RWPE2 (cell line): ENCODE measurements around the gene UBB.

ENCODE experiments used
- ATAC-seq: fragments of 200-7000 bp; cut with Tn5 transposase; 3 replicates; pipeline ENCODE4 v1.9.1; 2021; ENCODE audit warnings: low read depth
- DNase-seq: peaks from one replicate; pipeline ENCODE4 v3.0.0-alpha.2; 2020; ENCODE audit warnings: low spot score
- H3K27ac ChIP-seq: fragments of 450-650 bp; 2 replicates; pipeline ENCODE4 v1.5.1; 2017; ENCODE audit warnings: mild to moderate bottlenecking; ENCODE audit not compliant: poor library complexity, severe bottlenecking
- H3K27me3 ChIP-seq: fragments of 250-450 bp; sonication (Bioruptor Pico); 2 replicates; pipeline ENCODE4 v1.5.1; 2021; ENCODE audit warnings: mild to moderate bottlenecking, moderate library complexity; ENCODE audit not compliant: insufficient read depth, poor library complexity, severe bottlenecking
- H3K36me3 ChIP-seq: fragments of 250-450 bp; sonication (Bioruptor Pico); 2 replicates; pipeline ENCODE4 v1.5.1; 2020; ENCODE audit warnings: low read depth, mild to moderate bottlenecking, moderate library complexity
- H3K4me1 ChIP-seq: fragments of 250-450 bp; sonication (Bioruptor Pico); 2 replicates; pipeline ENCODE4 v1.5.1; 2021; ENCODE audit warnings: mild to moderate bottlenecking, moderate library complexity; ENCODE audit not compliant: insufficient read depth, poor library complexity, severe bottlenecking
- H3K4me3 ChIP-seq: fragments of 250-450 bp; sonication (Bioruptor Pico); 2 replicates; pipeline ENCODE4 v1.5.1; 2021; ENCODE audit warnings: mild to moderate bottlenecking, moderate library complexity; ENCODE audit not compliant: severe bottlenecking
- H3K9me3 ChIP-seq: fragments of 250-450 bp; sonication (Bioruptor Pico); 2 replicates; pipeline ENCODE4 v1.5.1; 2021; ENCODE audit warnings: mild to moderate bottlenecking, moderate library complexity; ENCODE audit not compliant: severe bottlenecking
- CTCF ChIP-seq: fragments of 450-650 bp; IDR thresholded peaks from one replicate; pipeline ENCODE4 v1.5.1; 2017; ENCODE audit warnings: mild to moderate bottlenecking, moderate library complexity; ENCODE audit not compliant: poor library complexity, severe bottlenecking

The UBB gene

DNA sequence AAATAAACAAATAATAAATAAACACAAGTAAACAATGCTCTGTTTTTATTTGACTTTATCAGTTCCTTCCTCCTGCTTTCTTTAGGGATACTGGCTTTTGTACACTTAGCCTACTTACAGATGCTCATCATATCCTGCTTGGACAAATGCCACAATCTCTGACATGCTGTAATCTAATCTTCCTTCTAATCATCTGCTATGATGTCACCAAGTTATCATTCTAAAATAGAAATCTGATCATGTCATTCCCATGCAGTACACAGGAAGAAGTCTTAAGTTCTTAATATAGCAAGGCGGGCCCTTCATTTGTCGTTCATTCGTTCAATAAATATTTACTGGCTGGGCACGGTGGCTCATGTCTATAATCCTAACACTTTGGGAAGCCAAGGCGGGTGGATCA is 9.1 kb upstream of the UBB start:
- Histone ChIP-seq H3K4me3 (no peak overlapping the region), H3K9me3 (no peaks in the 10 kb centered on the region), H3K27ac (no peak overlapping the region), H3K4me1 (peaks cover 6% of the 10 kb centered on the region), H3K36me3 (no peaks in the 10 kb centered on the region), H3K27me3 (no peaks in the 10 kb centered on the region)
- no peak for TF ChIP-seq CTCF
- ATAC-seq = peak; percentile 58; the same call in 2 of the 3 replicates
- no peak for DNase-seq

DNA sequence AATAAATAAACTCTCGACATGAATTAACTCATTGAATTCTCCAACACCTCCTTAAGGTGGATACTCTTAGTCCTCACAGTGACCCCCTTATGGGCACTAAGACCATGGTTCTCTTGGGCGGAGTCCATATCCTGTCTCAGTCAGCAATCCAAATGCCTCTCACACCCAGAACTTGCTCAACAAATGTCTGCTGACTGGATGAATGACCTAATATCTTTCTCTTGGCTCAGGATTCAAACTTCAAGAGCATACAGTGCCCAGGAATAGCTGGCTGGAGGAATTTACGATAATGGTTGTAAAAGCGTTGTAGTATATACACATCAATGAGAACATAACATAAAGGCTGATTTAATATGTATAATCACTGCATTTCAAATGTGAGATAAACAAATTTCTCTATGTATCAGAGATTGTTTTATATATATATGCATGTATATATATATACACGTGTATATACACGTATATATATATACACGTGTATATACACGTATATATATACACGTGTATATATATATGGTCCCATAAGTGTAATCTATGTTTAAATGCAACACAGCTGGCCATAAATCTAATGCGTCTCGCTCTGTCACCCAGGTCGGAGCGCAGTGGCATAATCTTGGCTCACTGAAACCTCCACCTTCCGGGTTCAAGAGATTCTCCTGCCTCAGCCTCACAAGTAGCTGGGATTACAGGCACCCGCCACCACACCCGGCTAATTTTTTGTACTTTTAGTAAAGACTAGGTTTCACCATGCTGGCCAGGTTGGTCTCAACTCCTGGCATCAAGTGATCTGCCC is 6.5 kb upstream of the UBB start:
- DNase-seq (no peak), ATAC-seq (no peak)
- H3K4me3 ChIP-seq = no peak overlapping the region
- no peaks in the 10 kb centered on the region for H3K27me3 ChIP-seq
- no peaks in the 10 kb centered on the region for H3K9me3 ChIP-seq
- no peak overlapping the region for H3K27ac ChIP-seq
- peaks cover 21% of the 10 kb centered on the region for H3K4me1 ChIP-seq
- TF ChIP-seq CTCF = no peak
- no peaks in the 10 kb centered on the region for H3K36me3 ChIP-seq

DNA sequence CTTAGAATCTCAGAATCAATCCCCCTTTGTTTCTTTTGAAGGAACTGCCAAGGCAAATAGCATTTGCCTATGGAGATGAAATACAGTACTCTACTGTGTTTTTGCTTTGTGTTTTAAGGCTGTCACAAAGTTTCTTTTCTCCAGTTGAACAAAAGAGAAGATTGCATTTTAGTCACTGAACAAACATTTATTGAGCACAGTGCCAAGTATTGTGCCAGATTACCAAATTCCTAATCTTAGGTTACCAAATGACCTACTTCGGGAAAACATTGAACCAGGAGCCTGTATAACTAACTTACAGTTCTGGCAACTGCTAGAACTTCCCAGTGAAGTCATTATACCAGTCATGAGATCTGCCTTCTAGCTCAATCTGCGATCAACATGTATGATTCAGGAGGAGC is 3.0 kb upstream of the UBB start:
- Histone ChIP-seq H3K36me3 (peaks cover 11% of the 10 kb centered on the region), H3K27me3 (no peaks in the 10 kb centered on the region), H3K27ac (peak overlapping the region; percentile 67), H3K4me1 (peaks cover 27% of the 10 kb centered on the region), H3K9me3 (no peaks in the 10 kb centered on the region), H3K4me3 (no peak overlapping the region)
- ATAC-seq (peak; percentile 15; the same call in 2 of the 3 replicates), DNase-seq (no peak)
- no peak for TF ChIP-seq CTCF

DNA sequence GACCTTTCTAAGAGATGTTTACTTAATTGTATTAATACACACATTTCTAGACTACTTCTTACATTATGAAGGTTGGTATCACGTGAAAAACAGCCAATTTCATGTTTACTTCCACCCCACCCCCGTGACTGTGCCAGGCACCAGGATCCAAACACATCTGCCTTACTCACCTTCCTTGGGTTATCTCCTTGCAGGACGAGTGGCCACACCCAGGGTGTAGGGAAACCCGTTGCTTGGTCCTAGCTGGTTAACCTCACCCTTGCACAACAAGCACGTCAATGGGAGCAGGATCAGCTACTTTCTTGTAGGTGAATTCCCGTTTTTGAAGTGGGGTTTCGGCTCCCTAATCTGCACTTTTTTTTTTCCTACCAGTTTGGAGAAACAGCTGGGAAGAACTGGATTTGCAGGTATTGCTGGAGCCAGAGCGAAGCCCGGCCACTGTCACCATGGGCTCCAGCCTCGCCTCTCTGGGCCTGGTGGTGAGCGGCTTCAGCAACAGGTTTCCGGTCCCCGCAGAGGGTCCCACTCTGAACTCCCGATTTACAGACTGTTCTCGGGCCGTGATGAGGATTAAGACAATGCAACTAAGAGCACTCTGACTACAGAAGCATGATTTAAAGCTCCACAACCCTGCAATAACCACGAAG is 2.1 kb upstream of the UBB start:
- peak; percentile 81 for ATAC-seq
- Histone ChIP-seq H3K27me3 (no peaks in the 10 kb centered on the region), H3K9me3 (no peaks in the 10 kb centered on the region), H3K4me3 (no peak overlapping the region), H3K27ac (peak overlapping the region; percentile 67), H3K36me3 (peaks cover 15% of the 10 kb centered on the region), H3K4me1 (peaks cover 35% of the 10 kb centered on the region)
- no peak for TF ChIP-seq CTCF
- DNase-seq = peak; percentile 81

- H3K27ac ChIP-seq = peak overlapping the region; percentile 67
- ATAC-seq (no peak), DNase-seq (no peak)
- H3K36me3 ChIP-seq = peaks cover 15% of the 10 kb centered on the region
- no peaks in the 10 kb centered on the region for H3K27me3 ChIP-seq
- no peak for TF ChIP-seq CTCF
- no peak overlapping the region for H3K4me3 ChIP-seq
- H3K9me3 ChIP-seq = no peaks in the 10 kb centered on the region
- H3K4me1 ChIP-seq = peaks cover 32% of the 10 kb centered on the region
Observed at GRCh38 chr17:16379654-16380053, 1.2 kb upstream of the UBB start.
